ENCODE results near the gene FYN. TPM values are rescaled to one million over a fixed set of nuclear protein-coding genes. Genes with fewer than 3 reads are reported as not detected.

Gene FYN
- polyA plus RNA-seq, 1 donor (not counting 4 experiments of a cell fraction or from before 2014, with no cell fraction given), result 24.7 TPM

GRCh38 chr6:111746983-111747382 lies 126.3 kb downstream of the FYN start:
- Histone ChIP-seq H3K27me3 (ENCODE audit: control insufficient read depth, extremely low read depth, insufficient read depth, low read length) (no peaks in the 10 kb centered on the region), H3K4me3 (ENCODE audit: control insufficient read depth in 2 of 3, extremely low read depth in 1 of 3, insufficient read depth in 2 of 3, low read depth in 1 of 3, low read length in 3 of 3) (no peak overlapping the region), H3K9ac (ENCODE audit: control insufficient read depth, extremely low read depth, insufficient read depth, low read length) (no peak overlapping the region), H3K9me3 (ENCODE audit: control insufficient read depth, low read depth, low read length) (no peaks in the 10 kb centered on the region), H3K79me2 (ENCODE audit: control insufficient read depth, insufficient read depth, low read length) (no peaks in the 10 kb centered on the region), H3K9me1 (ENCODE audit: control insufficient read depth, extremely low read depth, insufficient read depth, low read length) (no peaks in the 10 kb centered on the region), H3K4me2 (ENCODE audit: control insufficient read depth, extremely low read depth, insufficient read depth, low read depth, low read length) (no peak overlapping the region), H3K27ac (ENCODE audit: control insufficient read depth, insufficient read depth, low read length) (no peak overlapping the region), H3K36me3 (ENCODE audit: control insufficient read depth in 2 of 2, extremely low read depth in 1 of 2, insufficient read depth in 2 of 2, low read length in 2 of 2) (no peaks in the 10 kb centered on the region), H4K20me1 (ENCODE audit: control insufficient read depth, extremely low read depth, insufficient read depth, low read length) (peaks cover 2% of the 10 kb centered on the region), H2AFZ (ENCODE audit: control insufficient read depth, low read length) (no peak overlapping the region), H3K4me1 (ENCODE audit: control insufficient read depth, extremely low read depth, insufficient read depth, low read length) (no peaks in the 10 kb centered on the region)
- TF ChIP-seq CTCF (optimal IDR thresholded peaks at IDR 0.05 in 1 of 3, IDR thresholded peaks at IDR 0.05 in 1 of 3, conservative IDR thresholded peaks at IDR 0.05 in 1 of 3; ENCODE audit: extremely low read depth in 1 of 3, insufficient read depth in 2 of 3, low read length in 3 of 3) (no peak), EZH2 (IDR thresholded peaks at IDR 0.05; ENCODE audit: low read length) (no peak)
- dilution Hi-C loops (cut with MboI; ENCODE audit: extremely low pct_ligation_motif_present, low sequenced_read_pairs), result no loop called here
- DNase-seq (ENCODE audit: low read depth, low spot score) (no peak), FAIRE-seq (no peak)

- Histone ChIP-seq H3K9me1 (ENCODE audit: control insufficient read depth, extremely low read depth, insufficient read depth, low read length) (no peaks in the 10 kb centered on the region), H4K20me1 (ENCODE audit: control insufficient read depth, extremely low read depth, insufficient read depth, low read length) (peaks cover 2% of the 10 kb centered on the region), H3K4me1 (ENCODE audit: control insufficient read depth, extremely low read depth, insufficient read depth, low read length) (no peaks in the 10 kb centered on the region), H3K36me3 (ENCODE audit: control insufficient read depth in 2 of 2, extremely low read depth in 1 of 2, insufficient read depth in 2 of 2, low read length in 2 of 2) (no peaks in the 10 kb centered on the region), H3K27me3 (ENCODE audit: control insufficient read depth, extremely low read depth, insufficient read depth, low read length) (no peaks in the 10 kb centered on the region), H3K4me3 (ENCODE audit: control insufficient read depth in 2 of 3, extremely low read depth in 1 of 3, insufficient read depth in 2 of 3, low read depth in 1 of 3, low read length in 3 of 3) (no peak overlapping the region), H2AFZ (ENCODE audit: control insufficient read depth, low read length) (no peak overlapping the region), H3K9me3 (ENCODE audit: control insufficient read depth, low read depth, low read length) (no peaks in the 10 kb centered on the region), H3K27ac (ENCODE audit: control insufficient read depth, insufficient read depth, low read length) (no peak overlapping the region), H3K4me2 (ENCODE audit: control insufficient read depth, extremely low read depth, insufficient read depth, low read depth, low read length) (no peak overlapping the region), H3K79me2 (ENCODE audit: control insufficient read depth, insufficient read depth, low read length) (no peaks in the 10 kb centered on the region), H3K9ac (ENCODE audit: control insufficient read depth, extremely low read depth, insufficient read depth, low read length) (no peak overlapping the region)
- TF ChIP-seq EZH2 (IDR thresholded peaks at IDR 0.05; ENCODE audit: low read length) (no peak), CTCF (optimal IDR thresholded peaks at IDR 0.05 in 1 of 3, IDR thresholded peaks at IDR 0.05 in 1 of 3, conservative IDR thresholded peaks at IDR 0.05 in 1 of 3; ENCODE audit: extremely low read depth in 1 of 3, insufficient read depth in 2 of 3, low read length in 3 of 3) (no peak)
- no peak for FAIRE-seq
- dilution Hi-C loops (cut with MboI; ENCODE audit: extremely low pct_ligation_motif_present, low sequenced_read_pairs), result no loop called here
- no peak for DNase-seq (ENCODE audit: low read depth, low spot score)
Measured at GRCh38 chr6:111745636-111746035, 127.6 kb downstream of the FYN start.
